PC-9 (cell line): ENCODE measurements around the gene SETMAR.

ENCODE experiments used
- CTCF ChIP-seq: fragments of 200-600 bp; sonication (generic); conservative IDR thresholded peaks from 2 replicates; pipeline ENCODE4 v1.6.1; 2017; ENCODE audit warnings: mixed run types, antibody characterized with exemption, mild to moderate bottlenecking, moderate library complexity
- EZH2 ChIP-seq: fragments of 200-600 bp; sonication (generic); IDR thresholded peaks from 2 replicates; pipeline ENCODE4 v1.8.0; 2017; ENCODE audit warnings: antibody characterized with exemption, low read depth

DNA sequence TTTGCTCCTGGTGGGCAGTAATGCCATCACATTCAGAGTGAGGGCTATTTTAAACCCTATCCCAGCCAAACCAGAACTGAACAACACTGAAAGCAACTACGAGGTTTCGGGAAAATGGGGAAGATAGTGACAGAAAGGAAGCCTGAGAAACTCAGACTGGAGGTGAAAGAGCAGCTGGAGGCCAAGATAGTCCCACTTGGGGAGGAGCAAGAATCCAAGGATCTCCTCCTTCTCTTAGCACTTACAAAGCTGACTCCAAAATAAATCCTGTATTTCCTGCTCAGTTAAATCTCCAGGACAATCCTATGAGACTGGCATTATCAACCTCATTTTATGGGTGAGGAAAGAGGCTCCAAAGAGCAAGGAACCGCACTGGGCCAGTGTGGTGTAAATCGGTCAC, 14.1 kb upstream of the SETMAR start:
- no peak for TF ChIP-seq CTCF
- no peak for TF ChIP-seq EZH2
